Smooth muscle cell (in vitro differentiated cells): ENCODE measurements around the gene TEX264. TPM values are rescaled to one million over a fixed set of nuclear protein-coding genes. Genes with fewer than 3 reads are reported as not detected.

ENCODE experiments used
- DNase-seq: peaks from one replicate; lab custom pipeline; 2025; ENCODE audit not compliant: unreplicated experiment; lab: John Stamatoyannopoulos, UW
- H2AFZ ChIP-seq: fragments of 200-600 bp; sonication (generic); 2 replicates; pipeline ENCODE4 v1.6.0; 2016; ENCODE audit warnings: antibody characterized with exemption, low read depth, mild to moderate bottlenecking
- H3F3A ChIP-seq: fragments of 200-600 bp; sonication (generic); 2 replicates; pipeline ENCODE4 v1.6.0; 2017; ENCODE audit warnings: antibody characterized with exemption, low read depth
- H3K27ac ChIP-seq: fragments of 200-600 bp; sonication (generic); 2 replicates; pipeline ENCODE4 v1.5.1; 2016; ENCODE audit warnings: low read depth, mild to moderate bottlenecking
- H3K27me3 ChIP-seq: fragments of 200-600 bp; sonication (generic); 2 replicates; pipeline ENCODE4 v1.6.1; 2016; ENCODE audit warnings: low read depth, mild to moderate bottlenecking
- H3K36me3 ChIP-seq: fragments of 200-600 bp; sonication (generic); 2 replicates; pipeline ENCODE4 v1.5.1; 2016; ENCODE audit warnings: low read depth
- H3K4me1 ChIP-seq: fragments of 200-600 bp; sonication (generic); 2 replicates; pipeline ENCODE4 v1.5.1; 2016; ENCODE audit warnings: low read depth
- H3K4me2 ChIP-seq: fragments of 200-600 bp; sonication (generic); 2 replicates; pipeline ENCODE4 v1.6.0; 2016; ENCODE audit warnings: mild to moderate bottlenecking
- H3K4me3 ChIP-seq: fragments of 200-600 bp; sonication (generic); 2 replicates; pipeline ENCODE4 v1.5.1; 2016; ENCODE audit warnings: mild to moderate bottlenecking
- H3K79me2 ChIP-seq: fragments of 200-600 bp; sonication (generic); 2 replicates; pipeline ENCODE4 v1.6.0; 2016; ENCODE audit warnings: low read depth, mild to moderate bottlenecking
- H3K9ac ChIP-seq: fragments of 200-600 bp; sonication (generic); 2 replicates; pipeline ENCODE4 v1.6.0; 2016; ENCODE audit warnings: low read depth
- H3K9me3 ChIP-seq: fragments of 200-600 bp; sonication (generic); replicated peaks from 2 replicates; pipeline ENCODE4 v1.5.1; 2016; ENCODE audit warnings: low read depth
- H4K20me1 ChIP-seq: fragments of 200-600 bp; sonication (generic); 2 replicates; pipeline ENCODE4 v1.6.0; 2016; ENCODE audit warnings: low read depth
- WGBS: methylation state at CpG from one replicate; pipeline ENCODE4 v1.1.7; 2016; ENCODE audit warnings: low lambda C conversion rate; 5-methylcytosine and 5-hydroxymethylcytosine counted together
- polyA plus RNA-seq: library from polyadenylated mRNA; unstranded; fragments of >200 nt; fragmentation: Nextera tagmentation; extraction: Ambion mirVana; gene quantifications from 2 replicates; pipeline ENCODE4 v1.2.1, GENCODE V29; 2016
- total RNA-seq: library from RNA; depleted of rRNA; stranded (reverse); fragments of >200 nt; gene quantifications from 2 replicates; pipeline ENCODE4 v1.2.3, GENCODE V29; 2014
- TF ChIP-seq, protein P1 (sequence below): fragments of 200-600 bp; sonication (generic); IDR thresholded peaks from 2 replicates; pipeline ENCODE4 v1.5.1; 2017; ENCODE audit warnings: borderline replicate concordance, mild to moderate bottlenecking, antibody characterized with exemption; ENCODE audit not compliant: insufficient read depth, poor library complexity, severe bottlenecking

TEX264 gene
- total and polyA plus RNA-seq, 2 experiments from 2014 or later = 39.8 to 41.0 TPM

DNA sequence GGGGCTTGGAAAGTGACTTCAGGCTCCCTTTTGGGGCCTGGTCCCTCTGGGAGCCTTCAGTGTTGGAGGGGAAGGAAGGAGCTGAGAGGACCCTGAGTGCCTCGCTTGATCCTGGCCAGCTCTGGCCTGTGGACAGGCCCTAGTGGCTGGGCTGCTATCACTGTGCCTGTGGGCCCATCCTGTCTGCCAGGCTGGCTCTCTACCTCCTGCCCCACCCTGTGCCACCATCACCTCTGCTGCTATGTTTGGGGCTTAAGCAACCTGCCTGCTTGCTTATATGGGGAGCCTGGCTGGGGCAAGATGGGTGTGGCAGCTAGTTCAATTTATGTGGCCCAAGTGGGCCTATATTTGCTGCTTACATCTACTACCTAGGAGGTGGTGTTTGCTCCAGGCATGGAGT is 7.1 kb downstream of the TEX264 start:
- H3K36me3 ChIP-seq = no peaks in the 10 kb centered on the region
- no peak overlapping the region for H3K9ac ChIP-seq
- H3K4me3 ChIP-seq = no peak overlapping the region
- 100% methylated on average over 1 of the region's 1 CpG for WGBS
- no peak overlapping the region for H3K4me2 ChIP-seq
- H3K27ac ChIP-seq = no peak overlapping the region
- no peak for DNase-seq
- no peaks in the 10 kb centered on the region for H3K27me3 ChIP-seq
- no peaks in the 10 kb centered on the region for H3K9me3 ChIP-seq
- no peak overlapping the region for H2AFZ ChIP-seq
- peaks cover 25% of the 10 kb centered on the region for H4K20me1 ChIP-seq
- TF ChIP-seq, protein P1, sequence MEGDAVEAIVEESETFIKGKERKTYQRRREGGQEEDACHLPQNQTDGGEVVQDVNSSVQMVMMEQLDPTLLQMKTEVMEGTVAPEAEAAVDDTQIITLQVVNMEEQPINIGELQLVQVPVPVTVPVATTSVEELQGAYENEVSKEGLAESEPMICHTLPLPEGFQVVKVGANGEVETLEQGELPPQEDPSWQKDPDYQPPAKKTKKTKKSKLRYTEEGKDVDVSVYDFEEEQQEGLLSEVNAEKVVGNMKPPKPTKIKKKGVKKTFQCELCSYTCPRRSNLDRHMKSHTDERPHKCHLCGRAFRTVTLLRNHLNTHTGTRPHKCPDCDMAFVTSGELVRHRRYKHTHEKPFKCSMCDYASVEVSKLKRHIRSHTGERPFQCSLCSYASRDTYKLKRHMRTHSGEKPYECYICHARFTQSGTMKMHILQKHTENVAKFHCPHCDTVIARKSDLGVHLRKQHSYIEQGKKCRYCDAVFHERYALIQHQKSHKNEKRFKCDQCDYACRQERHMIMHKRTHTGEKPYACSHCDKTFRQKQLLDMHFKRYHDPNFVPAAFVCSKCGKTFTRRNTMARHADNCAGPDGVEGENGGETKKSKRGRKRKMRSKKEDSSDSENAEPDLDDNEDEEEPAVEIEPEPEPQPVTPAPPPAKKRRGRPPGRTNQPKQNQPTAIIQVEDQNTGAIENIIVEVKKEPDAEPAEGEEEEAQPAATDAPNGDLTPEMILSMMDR = no peak
- H3K79me2 ChIP-seq = no peaks in the 10 kb centered on the region
- no peaks in the 10 kb centered on the region for H3K4me1 ChIP-seq
- H3F3A ChIP-seq = no peaks in the 10 kb centered on the region

DNA sequence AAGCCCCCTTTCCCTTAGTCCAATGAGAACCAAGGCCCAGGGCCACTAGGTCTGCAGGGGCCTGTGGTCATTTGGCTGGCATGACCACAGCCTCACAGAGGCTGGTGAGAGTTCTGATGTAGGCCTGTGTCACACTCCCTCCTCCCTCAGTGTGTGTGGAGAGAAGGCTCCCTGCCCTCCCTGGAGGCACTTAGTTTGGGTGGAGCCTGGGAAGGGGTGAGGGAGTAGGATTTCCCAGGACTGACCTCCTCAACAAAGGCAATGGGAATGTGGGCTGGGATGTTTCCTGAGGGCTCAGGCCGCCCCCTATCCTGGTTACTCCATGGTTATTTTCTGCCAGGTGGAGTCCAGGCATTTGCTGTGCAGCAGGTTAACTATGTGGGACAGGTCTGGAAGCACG is 7.6 kb downstream of the TEX264 start:
- TF ChIP-seq, protein P1 = no peak
- peaks cover 29% of the 10 kb centered on the region for H4K20me1 ChIP-seq

DNA sequence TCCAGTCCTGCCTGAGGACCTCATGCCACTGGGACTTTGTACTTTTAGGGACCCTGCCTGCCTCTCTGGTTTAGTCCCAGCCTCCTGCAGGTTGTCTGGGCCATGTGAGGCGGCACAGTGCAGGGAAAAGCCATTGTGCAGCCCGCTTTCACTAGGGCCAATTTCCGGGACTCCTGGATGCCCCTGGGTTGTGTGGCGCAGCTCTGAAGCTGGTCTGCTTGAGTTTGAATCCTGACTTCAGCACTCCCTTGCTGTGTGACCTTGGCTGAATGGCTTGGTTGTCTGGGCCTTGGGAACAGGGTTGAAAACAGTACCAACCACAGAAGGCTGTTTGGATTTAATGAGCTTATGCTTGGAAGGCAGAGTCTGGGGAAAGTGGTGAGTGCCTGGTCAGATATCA is 8.3 kb downstream of the TEX264 start:
- Histone ChIP-seq H3K4me3 (no peak overlapping the region), H3K9ac (no peak overlapping the region), H3K9me3 (no peaks in the 10 kb centered on the region), H3K4me1 (no peaks in the 10 kb centered on the region), H3K27ac (no peak overlapping the region), H3K4me2 (no peak overlapping the region), H3K36me3 (no peaks in the 10 kb centered on the region), H3K27me3 (no peaks in the 10 kb centered on the region), H3K79me2 (no peaks in the 10 kb centered on the region), H4K20me1 (peaks cover 32% of the 10 kb centered on the region), H3F3A (no peaks in the 10 kb centered on the region), H2AFZ (no peak overlapping the region)
- TF ChIP-seq, protein P1 = no peak
- 96% methylated on average over 4 of the region's 4 CpGs for WGBS
- DNase-seq = no peak

More for the DNA sequence above, 7.6 kb downstream of the TEX264 start:
- no peaks in the 10 kb centered on the region for H3K4me1 ChIP-seq
- H3K27me3 ChIP-seq = no peaks in the 10 kb centered on the region
- H3K9ac ChIP-seq = no peak overlapping the region
- H3K4me3 ChIP-seq = no peak overlapping the region
- no peak overlapping the region for H3K27ac ChIP-seq
- H3K36me3 ChIP-seq = no peaks in the 10 kb centered on the region
- H3F3A ChIP-seq = no peaks in the 10 kb centered on the region
- WGBS = 92% methylated on average over 2 of the region's 2 CpGs
- H3K4me2 ChIP-seq = no peak overlapping the region
- no peaks in the 10 kb centered on the region for H3K79me2 ChIP-seq
- no peaks in the 10 kb centered on the region for H3K9me3 ChIP-seq
- DNase-seq = no peak
- H2AFZ ChIP-seq = no peak overlapping the region

DNA sequence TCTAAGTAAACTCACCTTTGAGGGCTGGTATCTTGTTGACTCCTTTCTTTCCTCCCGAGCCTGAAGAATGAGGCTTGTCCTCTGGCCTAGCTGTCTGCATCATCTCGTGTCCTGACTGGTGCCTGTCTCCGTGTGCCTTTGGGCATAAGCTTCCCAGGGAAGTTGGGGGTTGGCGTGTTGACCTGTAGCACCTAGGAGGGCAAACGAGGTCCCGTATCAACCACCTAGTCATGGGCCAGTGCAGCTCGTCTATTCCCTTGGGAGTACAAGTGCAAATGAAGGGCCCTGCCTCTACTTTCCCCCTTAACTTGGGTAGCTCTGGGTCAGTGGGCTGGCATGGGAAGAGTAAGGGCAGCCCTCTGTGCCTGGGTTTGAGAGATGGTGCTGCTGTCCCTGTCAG is 8.7 kb downstream of the TEX264 start:
- Histone ChIP-seq H4K20me1 (peaks cover 31% of the 10 kb centered on the region), H3K4me2 (no peak overlapping the region), H3K36me3 (no peaks in the 10 kb centered on the region), H3K9me3 (no peaks in the 10 kb centered on the region), H2AFZ (no peak overlapping the region), H3K4me3 (no peak overlapping the region), H3K79me2 (no peaks in the 10 kb centered on the region), H3K27me3 (no peaks in the 10 kb centered on the region), H3K9ac (no peak overlapping the region), H3K4me1 (no peaks in the 10 kb centered on the region), H3K27ac (no peak overlapping the region), H3F3A (no peaks in the 10 kb centered on the region)
- DNase-seq = no peak
- 96% methylated on average over 7 of the region's 7 CpGs for WGBS
- TF ChIP-seq, protein P1 = no peak
